Measurements from ENCODE around the gene ZDHHC5.
"Not testable (repeated sequence)": the region's sequence is repeated elsewhere in the genome, so short reads cannot be mapped to it uniquely, and the experiment has no call there.

ZDHHC5 gene

DNA sequence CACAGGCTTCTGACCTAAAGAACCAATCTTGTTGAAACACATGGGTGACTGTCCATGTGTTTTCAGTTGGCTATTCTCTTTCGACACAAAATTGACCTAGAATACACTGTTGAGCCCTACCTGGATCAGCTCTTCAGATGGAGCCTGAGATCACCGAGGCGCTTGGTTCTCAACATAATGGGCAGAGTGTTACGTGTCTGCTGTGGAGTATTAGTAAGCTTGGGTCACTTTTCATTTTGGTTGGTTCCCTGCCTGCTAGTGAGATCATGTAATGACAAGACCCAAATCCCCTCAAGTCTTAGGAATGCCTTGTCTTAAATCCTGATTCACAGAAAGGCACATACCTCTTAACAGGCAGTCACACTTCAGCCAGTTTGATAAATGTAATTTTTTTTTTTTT lies 35.4 kb downstream of the ZDHHC5 start:
- H3K27me3 ChIP-seq (replicated peaks; ENCODE audit: insufficient read depth, low read length) = no peaks in the 10 kb centered on the region
- no peak overlapping the region for H2AFZ ChIP-seq (ENCODE audit: low read length)
- H3K79me2 ChIP-seq (ENCODE audit: low read length) = peaks cover 13% of the 10 kb centered on the region
- no peak for DNase-seq
- H3K9ac ChIP-seq (ENCODE audit: low read length) = no peak overlapping the region
- no peak overlapping the region for H3K4me3 ChIP-seq (ENCODE audit: low read length)
- no peaks in the 10 kb centered on the region for H3K4me1 ChIP-seq (ENCODE audit: low read length)
- no peaks in the 10 kb centered on the region for H3F3A ChIP-seq (ENCODE audit: insufficient read depth, low read length)
- H3K4me2 ChIP-seq (ENCODE audit: low read depth, low read length) = no peak overlapping the region
- no peaks in the 10 kb centered on the region for H3K9me2 ChIP-seq (replicated peaks; ENCODE audit: insufficient read depth, low read length)
- TF ChIP-seq EZH2phosphoT487 (IDR thresholded peaks at IDR 0.05; ENCODE audit: low read length) = no peak
- no peaks in the 10 kb centered on the region for H3K9me3 ChIP-seq (replicated peaks; ENCODE audit: insufficient read depth, low read length)
- H3K27ac ChIP-seq (ENCODE audit: low read length) = no peak overlapping the region
- H3K36me3 ChIP-seq (replicated peaks; ENCODE audit: insufficient read depth, low read length) = peaks cover 5% of the 10 kb centered on the region; the same call in 1 of the 2 replicates
- no peaks in the 10 kb centered on the region for H4K20me1 ChIP-seq (ENCODE audit: insufficient read depth, low read length)

DNA sequence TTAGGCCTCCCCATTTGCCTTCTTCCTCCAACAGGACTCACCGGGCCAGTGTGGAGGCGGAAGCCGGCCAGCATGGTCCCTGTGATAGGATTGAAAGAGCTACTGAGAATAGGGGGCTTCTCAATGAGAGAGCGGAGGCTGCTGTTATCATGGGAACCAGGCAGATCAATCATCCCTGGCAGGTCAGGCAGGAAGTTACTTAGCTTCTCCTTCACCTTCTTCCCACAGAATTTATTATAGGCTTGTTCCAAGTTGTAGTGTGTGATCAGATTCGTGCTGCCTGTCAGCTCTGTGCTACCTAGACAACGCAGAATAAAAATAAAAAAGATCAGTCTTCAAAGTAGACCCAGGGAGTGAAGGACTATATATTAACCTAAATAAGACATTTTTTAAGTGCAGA lies 37.0 kb downstream of the ZDHHC5 start:
- H3K27me3 ChIP-seq (replicated peaks; ENCODE audit: insufficient read depth, low read length) = no peaks in the 10 kb centered on the region
- H3K4me1 ChIP-seq (ENCODE audit: low read length) = no peaks in the 10 kb centered on the region
- H3K9me3 ChIP-seq (replicated peaks; ENCODE audit: insufficient read depth, low read length) = no peaks in the 10 kb centered on the region
- H3K4me2 ChIP-seq (ENCODE audit: low read depth, low read length) = no peak overlapping the region
- TF ChIP-seq EZH2phosphoT487 (IDR thresholded peaks at IDR 0.05; ENCODE audit: low read length) (no peak), CTCF (IDR thresholded peaks at IDR 0.05; ENCODE audit: low read length) (no peak), EZH2 (optimal IDR thresholded peaks at IDR 0.05; ENCODE audit: low read depth, low read length) (no peak)
- H3K36me3 ChIP-seq (replicated peaks; ENCODE audit: insufficient read depth, low read length) = 0 out of 2 replicates have a peak, but pooled peaks cover 5% of the 10 kb centered on the region
- no peaks in the 10 kb centered on the region for H3F3A ChIP-seq (ENCODE audit: insufficient read depth, low read length)
- no peaks in the 10 kb centered on the region for H3K9me2 ChIP-seq (replicated peaks; ENCODE audit: insufficient read depth, low read length)
- no peak overlapping the region for H3K27ac ChIP-seq (ENCODE audit: low read length)
- no peak for DNase-seq
- H3K4me3 ChIP-seq (ENCODE audit: low read length) = no peak overlapping the region
- no peak overlapping the region for H3K9ac ChIP-seq (ENCODE audit: low read length)
- H2AFZ ChIP-seq (ENCODE audit: low read length) = no peak overlapping the region
- peaks cover 18% of the 10 kb centered on the region for H3K79me2 ChIP-seq (ENCODE audit: low read length)
- H4K20me1 ChIP-seq (ENCODE audit: insufficient read depth, low read length) = no peaks in the 10 kb centered on the region

- not testable (repeated sequence) for H3K27me3 ChIP-seq (replicated peaks; ENCODE audit: insufficient read depth, low read length); H3K4me1 ChIP-seq (ENCODE audit: low read length); H3K27ac ChIP-seq (ENCODE audit: low read length); H3K9ac ChIP-seq (ENCODE audit: low read length); H3K4me2 ChIP-seq (ENCODE audit: low read depth, low read length); H3K36me3 ChIP-seq (replicated peaks; ENCODE audit: insufficient read depth, low read length); H2AFZ ChIP-seq (ENCODE audit: low read length); H4K20me1 ChIP-seq (ENCODE audit: insufficient read depth, low read length); DNase-seq; H3K9me2 ChIP-seq (replicated peaks; ENCODE audit: insufficient read depth, low read length); H3K9me3 ChIP-seq (replicated peaks; ENCODE audit: insufficient read depth, low read length); H3F3A ChIP-seq (ENCODE audit: insufficient read depth, low read length); H3K4me3 ChIP-seq (ENCODE audit: low read length)
- peaks cover 23% of the 10 kb centered on the region for H3K79me2 ChIP-seq (ENCODE audit: low read length)
Measured at GRCh38 chr11:57705432-57705831, 37.5 kb downstream of the ZDHHC5 start.

DNA sequence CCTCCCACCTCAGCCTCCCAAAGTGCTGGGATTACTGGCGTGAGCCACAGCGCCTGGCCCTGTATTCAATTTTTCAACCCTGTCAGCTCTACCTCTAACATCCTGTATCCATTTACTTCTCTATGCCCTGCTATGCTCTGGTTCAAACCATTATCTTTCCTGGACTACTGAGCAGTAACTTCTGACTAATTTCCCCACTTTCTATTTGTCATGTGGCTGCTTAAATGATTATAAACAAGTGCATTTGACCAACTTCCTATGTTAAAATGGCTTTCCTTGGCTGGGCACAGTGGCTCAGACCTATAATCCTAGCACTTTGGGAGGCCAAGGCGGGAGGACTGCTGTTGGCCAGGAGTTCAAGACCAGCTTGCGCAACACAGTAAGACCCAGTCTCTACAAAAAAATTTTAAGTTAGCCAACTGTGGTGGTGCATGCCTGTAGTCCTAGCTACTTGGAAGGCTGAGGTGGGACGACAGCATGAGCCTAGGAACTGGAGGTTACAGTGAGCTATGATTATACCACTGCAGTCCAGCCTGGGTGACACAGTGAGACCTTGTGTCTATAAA lies 42.0 kb downstream of the ZDHHC5 start:
- Histone ChIP-seq H3F3A (ENCODE audit: insufficient read depth, low read length) (0 out of 2 replicates have a peak, but pooled peaks cover 7% of the 10 kb centered on the region), H3K9me2 (replicated peaks; ENCODE audit: insufficient read depth, low read length) (no peaks in the 10 kb centered on the region), H3K36me3 (replicated peaks; ENCODE audit: insufficient read depth, low read length) (no peaks in the 10 kb centered on the region), H3K4me1 (ENCODE audit: low read length) (peaks cover 14% of the 10 kb centered on the region), H3K9me3 (replicated peaks; ENCODE audit: insufficient read depth, low read length) (no peaks in the 10 kb centered on the region), H3K79me2 (ENCODE audit: low read length) (peaks cover 59% of the 10 kb centered on the region), H4K20me1 (ENCODE audit: insufficient read depth, low read length) (no peaks in the 10 kb centered on the region), H3K27me3 (replicated peaks; ENCODE audit: insufficient read depth, low read length) (no peaks in the 10 kb centered on the region), H3K4me3 (ENCODE audit: low read length) (no peak overlapping the region), H3K9ac (ENCODE audit: low read length) (no peak overlapping the region), H2AFZ (ENCODE audit: low read length) (no peak overlapping the region), H3K27ac (ENCODE audit: low read length) (no peak overlapping the region), H3K4me2 (ENCODE audit: low read depth, low read length) (no peak overlapping the region)
- DNase-seq = no peak
- no peak for TF ChIP-seq EZH2phosphoT487 (IDR thresholded peaks at IDR 0.05; ENCODE audit: low read length)
- no peak for TF ChIP-seq EZH2 (optimal IDR thresholded peaks at IDR 0.05; ENCODE audit: low read depth, low read length)
- TF ChIP-seq CTCF (IDR thresholded peaks at IDR 0.05; ENCODE audit: low read length) = no peak

Measured in MM.1S (cell line).